Measurements from ENCODE around the gene MPO.

The MPO gene

GRCh38 chr17:58319173-58320162, 38.7 kb upstream of the MPO start:
- no peak for DNase-seq (ENCODE audit: low read depth in 1 of 2, low spot score in 1 of 2)

DNA sequence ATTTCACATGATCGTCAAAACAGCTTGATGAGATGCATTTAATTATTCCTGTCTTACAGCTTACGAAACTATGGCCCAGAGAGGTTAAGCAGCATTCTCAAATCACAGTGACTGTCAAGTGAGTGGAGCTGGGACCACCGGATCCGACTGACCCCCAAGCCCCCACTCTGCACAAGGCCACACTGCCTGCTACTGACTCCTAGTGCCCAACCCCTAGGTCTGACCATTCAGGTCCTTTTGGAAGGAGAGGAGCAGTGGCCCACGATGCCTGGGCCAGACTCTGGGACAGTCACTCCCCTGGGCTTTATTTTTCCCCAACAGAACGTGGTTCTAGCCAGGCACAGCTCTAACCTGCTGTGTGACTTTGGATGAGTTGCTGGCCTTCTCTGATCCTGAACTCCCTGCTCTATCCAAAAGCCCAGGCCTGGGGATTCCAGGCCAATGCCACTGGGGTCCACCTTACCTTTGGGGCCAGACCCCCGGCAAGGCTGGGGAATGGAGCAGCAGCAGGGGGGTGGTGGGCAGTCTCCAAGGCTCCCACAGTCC, 38.0 kb upstream of the MPO start:
- no peak for DNase-seq (ENCODE audit: low read depth in 1 of 2, low spot score in 1 of 2)

DNA sequence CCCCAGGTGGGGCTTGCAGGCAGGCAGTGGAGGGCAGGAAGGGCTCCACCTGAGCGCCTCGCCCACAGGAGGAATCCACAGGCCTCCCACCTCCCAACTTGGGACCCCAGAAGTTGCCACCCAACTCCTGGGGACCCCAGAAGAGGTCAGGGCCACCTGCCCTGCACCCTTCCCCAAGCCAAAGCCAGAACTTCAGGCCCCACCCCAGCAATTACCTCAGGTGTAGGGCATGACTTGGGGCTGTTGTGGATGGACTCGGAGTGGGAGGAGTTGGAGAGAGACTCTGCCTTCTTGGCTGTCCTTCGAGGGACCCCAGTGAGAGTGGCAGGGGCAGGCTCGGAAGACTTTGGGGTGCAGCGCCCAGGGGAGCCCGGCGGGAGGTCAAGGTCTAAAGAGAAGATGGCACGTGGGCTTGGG, 37.3 kb upstream of the MPO start:
- no peak for DNase-seq (ENCODE audit: low read depth in 1 of 2, low spot score in 1 of 2)

GRCh38 chr17:58317421-58318064, 36.8 kb upstream of the MPO start:
- peak; percentile 50 to 62 for DNase-seq (ENCODE audit: low read depth in 1 of 2, low spot score in 1 of 2)

DNA sequence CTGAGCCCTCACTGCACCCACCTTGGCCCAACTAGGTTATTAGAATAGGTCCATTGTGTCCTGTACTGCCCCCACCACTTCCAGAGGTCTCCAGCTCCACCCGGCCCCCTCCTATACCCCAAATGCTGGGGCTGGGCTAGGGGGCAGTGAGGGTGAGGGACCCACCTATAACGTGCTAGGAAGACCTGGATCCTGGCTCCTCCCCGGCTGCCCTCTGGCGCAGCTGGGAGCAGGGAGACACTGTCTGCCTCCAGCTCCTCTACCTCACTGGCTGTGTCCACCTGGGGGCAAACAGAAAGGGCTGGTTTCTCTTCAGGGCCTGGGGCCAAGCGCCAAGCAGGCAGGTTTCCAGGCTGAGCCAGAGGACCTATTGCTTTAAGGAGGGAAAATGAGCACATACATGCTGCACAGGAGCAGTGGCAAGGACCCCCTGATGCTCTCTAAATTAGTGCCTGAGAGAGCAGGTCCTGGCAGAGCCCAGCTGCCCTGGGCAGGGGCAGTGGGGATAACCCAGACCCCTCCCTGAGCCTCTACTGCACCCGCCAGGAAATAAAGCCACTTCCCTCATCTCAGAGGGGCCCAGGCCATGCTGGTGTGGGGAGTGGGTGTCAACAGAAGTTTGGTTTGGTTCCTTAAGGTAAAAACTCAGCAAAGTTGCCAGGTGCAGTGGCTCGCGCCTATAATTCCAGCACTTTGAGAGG, 35.7 kb upstream of the MPO start:
- no peak for DNase-seq (ENCODE audit: low read depth in 1 of 2, low spot score in 1 of 2)

GRCh38 chr17:58315750-58316149, 35.0 kb upstream of the MPO start:
- DNase-seq (ENCODE audit: low read depth in 1 of 2, low spot score in 1 of 2) = no peak

DNA sequence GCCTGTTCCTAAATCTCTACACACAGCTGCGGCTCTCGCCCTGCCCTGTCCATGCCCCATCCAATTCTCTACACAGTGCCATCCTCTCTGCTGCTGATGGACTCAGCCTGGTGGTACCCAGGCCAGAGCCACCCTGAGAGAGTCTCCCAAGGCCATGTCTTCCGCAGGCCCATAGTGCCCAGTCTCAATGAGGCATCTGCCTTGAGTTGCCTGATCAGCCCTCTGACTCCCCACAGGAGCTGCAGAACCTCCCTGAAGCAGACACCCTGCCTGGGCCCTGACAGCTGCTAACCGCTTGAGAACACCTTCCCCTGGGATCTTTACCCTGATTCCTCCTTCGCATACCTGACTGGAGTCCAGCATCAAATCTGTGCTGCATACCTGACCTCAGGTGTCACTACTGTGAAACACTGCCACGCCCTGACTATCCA, 34.6 kb upstream of the MPO start:
- no peak for DNase-seq (ENCODE audit: low read depth in 1 of 2, low spot score in 1 of 2)

DNA sequence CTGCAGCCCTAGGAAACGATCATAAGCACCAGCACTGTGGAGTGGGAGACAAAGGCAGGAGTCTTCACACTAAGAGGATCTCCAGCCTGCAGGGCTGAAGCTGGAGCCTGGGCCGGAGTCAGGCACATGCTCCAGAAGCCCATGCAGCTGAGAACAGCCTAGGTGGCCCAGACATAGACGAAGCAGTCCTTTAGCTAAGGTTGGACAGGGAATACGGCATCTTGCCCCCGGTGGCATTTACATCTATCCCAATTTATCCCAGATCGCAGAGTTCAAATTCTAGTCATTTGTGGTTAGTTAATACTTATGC, 33.9 kb upstream of the MPO start:
- no peak for DNase-seq (ENCODE audit: low read depth in 1 of 2, low spot score in 1 of 2)

GRCh38 chr17:58313815-58314705, 33.3 kb upstream of the MPO start:
- DNase-seq (ENCODE audit: low read depth in 1 of 2, low spot score in 1 of 2) = no peak

- DNase-seq (ENCODE audit: low read depth in 1 of 2, low spot score in 1 of 2) = no peak
Measured at GRCh38 chr17:58312829-58313228, 32.1 kb upstream of the MPO start.

DNA sequence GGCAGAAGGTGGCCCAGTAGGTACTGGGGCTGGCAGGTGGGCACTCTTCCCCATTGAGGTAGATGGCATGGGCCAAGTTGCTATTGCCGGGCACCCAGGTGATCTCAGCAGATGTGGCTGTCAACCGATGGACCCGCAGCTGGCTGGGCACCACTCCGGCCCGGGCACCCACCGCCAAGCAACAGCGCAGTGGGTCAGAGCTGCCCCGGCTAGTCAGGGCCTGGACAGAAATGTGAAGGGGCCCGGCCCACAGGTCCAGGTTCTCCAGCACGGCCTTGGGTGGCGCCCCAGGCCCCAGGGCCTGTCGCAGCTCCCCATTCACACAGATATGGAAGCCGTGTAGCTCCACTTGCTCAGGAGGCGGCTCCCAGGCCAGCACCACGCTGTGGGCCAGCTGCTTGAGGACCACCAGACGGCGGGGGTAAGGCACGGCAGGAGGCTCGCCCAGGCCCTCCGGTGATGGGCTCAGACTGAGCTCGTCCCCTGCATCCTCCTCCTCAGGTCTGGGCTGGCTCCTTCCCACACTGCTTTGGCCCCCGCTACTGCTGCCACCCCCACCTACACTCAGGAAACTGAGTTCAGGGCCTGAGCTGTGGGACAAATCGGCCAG, 31.4 kb upstream of the MPO start:
- DNase-seq (ENCODE audit: low read depth in 1 of 2, low spot score in 1 of 2) = no peak

GRCh38 chr17:58311429-58311894, 30.7 kb upstream of the MPO start:
- DNase-seq (ENCODE audit: low read depth in 1 of 2, low spot score in 1 of 2) = no peak

DNA sequence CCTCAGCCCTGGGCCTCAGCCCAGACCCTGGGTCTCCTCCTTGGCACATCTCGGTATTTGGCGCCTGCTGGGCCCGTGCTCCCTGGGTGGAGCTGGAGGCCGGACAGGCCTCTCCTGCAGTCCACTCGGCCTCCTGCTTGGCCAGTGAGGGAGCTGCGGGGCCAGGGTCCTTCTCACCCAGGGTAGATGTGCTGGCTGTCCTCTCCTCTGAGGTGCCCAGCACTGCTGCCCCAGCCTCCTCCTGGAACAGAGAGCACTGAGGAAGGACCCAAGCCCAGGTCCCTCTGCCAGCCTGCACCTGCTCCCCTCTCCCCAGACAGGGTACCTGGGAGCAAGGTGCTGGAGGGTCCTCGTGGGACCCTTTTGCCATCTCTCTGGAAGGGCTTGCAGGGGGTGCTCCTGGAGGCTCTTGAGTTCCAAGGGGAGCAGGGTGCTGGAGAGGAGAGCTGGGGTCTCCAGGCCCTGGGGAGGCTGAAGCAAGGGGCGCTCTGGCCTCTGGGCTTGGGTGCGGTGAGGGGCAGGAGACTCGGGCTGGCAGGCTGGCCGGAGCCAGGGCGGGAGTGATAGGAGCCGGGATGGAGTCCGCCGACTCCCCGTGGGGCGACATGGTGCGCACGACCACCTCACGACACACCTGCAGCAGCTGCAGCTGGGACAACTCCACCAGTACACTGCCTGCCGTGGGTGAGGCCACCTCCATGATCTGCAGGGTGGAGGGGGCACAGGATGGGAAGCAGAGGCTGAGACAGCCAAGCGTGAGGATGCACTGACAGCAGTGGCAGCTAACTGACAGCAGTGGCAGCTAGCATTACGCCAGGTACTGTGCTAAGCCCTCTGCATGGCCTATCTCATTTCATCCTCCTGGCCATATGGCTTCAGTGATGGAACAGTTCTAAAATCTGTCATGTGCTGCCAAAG, 30.0 kb upstream of the MPO start:
- DNase-seq (ENCODE audit: low read depth in 1 of 2, low spot score in 1 of 2) = no peak

- DNase-seq (ENCODE audit: low read depth in 1 of 2, low spot score in 1 of 2) = no peak
Measured at GRCh38 chr17:58309918-58310259, 29.2 kb upstream of the MPO start.

GRCh38 chr17:58308985-58309917, 28.5 kb upstream of the MPO start:
- DNase-seq (ENCODE audit: low read depth in 1 of 2, low spot score in 1 of 2) = no peak

DNA sequence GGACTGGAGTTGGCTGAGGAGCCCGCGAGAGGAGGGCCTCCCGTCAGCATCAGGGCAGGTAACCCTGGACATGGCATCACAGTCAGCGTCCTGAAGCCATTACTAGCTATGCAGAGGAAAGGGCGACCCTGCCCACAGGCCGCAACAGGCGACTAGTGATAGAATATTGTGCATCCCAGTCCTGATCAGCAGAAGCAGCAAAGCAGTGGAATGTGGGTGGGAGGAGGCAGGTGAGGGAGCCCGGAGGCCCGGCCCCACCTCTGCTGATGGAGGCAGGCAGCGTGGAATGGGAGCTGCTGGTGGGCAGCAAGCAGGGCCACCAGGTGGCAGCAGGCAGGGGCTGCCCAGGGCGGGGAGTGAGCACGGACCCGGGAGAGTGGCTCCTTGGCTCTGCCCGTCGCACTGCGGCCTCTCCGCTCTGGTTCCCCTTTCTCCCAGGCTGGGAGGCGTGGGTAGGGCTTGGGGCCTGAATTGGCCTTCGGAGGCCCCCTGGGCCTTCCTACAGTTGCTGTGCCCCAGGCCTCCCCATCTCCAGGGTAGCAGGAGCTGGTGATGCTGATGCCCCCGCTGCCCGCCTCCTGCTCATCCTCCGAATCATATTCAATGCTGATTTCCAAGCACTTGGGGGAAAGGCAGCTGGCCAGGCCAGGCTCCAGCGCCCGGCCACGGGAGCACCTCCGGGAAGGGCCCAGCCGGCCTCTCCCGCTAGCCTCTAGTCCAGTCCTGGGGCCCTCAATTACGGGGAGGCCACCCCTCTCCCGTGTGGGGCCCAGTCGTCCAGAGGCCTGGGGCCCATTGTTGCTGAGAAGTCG, 27.6 kb upstream of the MPO start:
- no peak for DNase-seq (ENCODE audit: low read depth in 1 of 2, low spot score in 1 of 2)

- DNase-seq (ENCODE audit: low read depth in 1 of 2, low spot score in 1 of 2) = no peak
Measured at GRCh38 chr17:58307468-58308172, 26.9 kb upstream of the MPO start.
